Stimulated activated CD8-positive, alpha-beta memory T cell treated with anti-CD3 and anti-CD28 coated beads, Interleukin-15, amount 100 ng/mL, for 24 hours (primary cell): ENCODE data around the gene KRT71.

Source experiments
- DNase-seq: peaks from one replicate; pipeline ENCODE4 v3.0.0-alpha.2; 2020; ENCODE audit warnings: low read depth

KRT71 gene

GRCh38 chr12:52539083-52539820, 13.7 kb downstream of the KRT71 start:
- no peak for DNase-seq

GRCh38 chr12:52537101-52537500, 15.8 kb downstream of the KRT71 start:
- DNase-seq, result no peak

GRCh38 chr12:52535574-52535973, 17.4 kb downstream of the KRT71 start:
- DNase-seq, result no peak

GRCh38 chr12:52534482-52534881, 18.5 kb downstream of the KRT71 start:
- DNase-seq, result no peak

GRCh38 chr12:52533686-52534470, 19.1 kb downstream of the KRT71 start:
- no peak for DNase-seq

- DNase-seq, result no peak
These were observed 20.3 kb downstream of the KRT71 start for GRCh38 chr12:52532636-52533035.

GRCh38 chr12:52531566-52532300, 21.2 kb downstream of the KRT71 start:
- no peak for DNase-seq

GRCh38 chr12:52530905-52531304, 22.0 kb downstream of the KRT71 start:
- DNase-seq, result no peak

GRCh38 chr12:52530366-52530765, 22.6 kb downstream of the KRT71 start:
- no peak for DNase-seq

GRCh38 chr12:52529846-52530245, 23.1 kb downstream of the KRT71 start:
- no peak for DNase-seq

GRCh38 chr12:52529417-52529816, 23.5 kb downstream of the KRT71 start:
- DNase-seq, result no peak

- no peak for DNase-seq
These were observed 24.3 kb downstream of the KRT71 start for GRCh38 chr12:52528641-52529143.

GRCh38 chr12:52527121-52527800, 25.7 kb downstream of the KRT71 start:
- no peak for DNase-seq

GRCh38 chr12:52526511-52526951, 26.4 kb downstream of the KRT71 start:
- DNase-seq, result no peak

GRCh38 chr12:52525661-52526499, 27.1 kb downstream of the KRT71 start:
- DNase-seq, result no peak

GRCh38 chr12:52524898-52525591, 27.9 kb downstream of the KRT71 start:
- no peak for DNase-seq

GRCh38 chr12:52524241-52524897, 28.6 kb downstream of the KRT71 start:
- no peak for DNase-seq

- DNase-seq, result no peak
These were observed 29.1 kb downstream of the KRT71 start for GRCh38 chr12:52523824-52524223.

GRCh38 chr12:52522346-52523011, 30.5 kb downstream of the KRT71 start:
- DNase-seq, result no peak
